ENCODE measurements around the gene SYPL2.
A peak's percentile ranks its signal among the peaks of the same experiment; 100 is the strongest.

SYPL2 gene

DNA sequence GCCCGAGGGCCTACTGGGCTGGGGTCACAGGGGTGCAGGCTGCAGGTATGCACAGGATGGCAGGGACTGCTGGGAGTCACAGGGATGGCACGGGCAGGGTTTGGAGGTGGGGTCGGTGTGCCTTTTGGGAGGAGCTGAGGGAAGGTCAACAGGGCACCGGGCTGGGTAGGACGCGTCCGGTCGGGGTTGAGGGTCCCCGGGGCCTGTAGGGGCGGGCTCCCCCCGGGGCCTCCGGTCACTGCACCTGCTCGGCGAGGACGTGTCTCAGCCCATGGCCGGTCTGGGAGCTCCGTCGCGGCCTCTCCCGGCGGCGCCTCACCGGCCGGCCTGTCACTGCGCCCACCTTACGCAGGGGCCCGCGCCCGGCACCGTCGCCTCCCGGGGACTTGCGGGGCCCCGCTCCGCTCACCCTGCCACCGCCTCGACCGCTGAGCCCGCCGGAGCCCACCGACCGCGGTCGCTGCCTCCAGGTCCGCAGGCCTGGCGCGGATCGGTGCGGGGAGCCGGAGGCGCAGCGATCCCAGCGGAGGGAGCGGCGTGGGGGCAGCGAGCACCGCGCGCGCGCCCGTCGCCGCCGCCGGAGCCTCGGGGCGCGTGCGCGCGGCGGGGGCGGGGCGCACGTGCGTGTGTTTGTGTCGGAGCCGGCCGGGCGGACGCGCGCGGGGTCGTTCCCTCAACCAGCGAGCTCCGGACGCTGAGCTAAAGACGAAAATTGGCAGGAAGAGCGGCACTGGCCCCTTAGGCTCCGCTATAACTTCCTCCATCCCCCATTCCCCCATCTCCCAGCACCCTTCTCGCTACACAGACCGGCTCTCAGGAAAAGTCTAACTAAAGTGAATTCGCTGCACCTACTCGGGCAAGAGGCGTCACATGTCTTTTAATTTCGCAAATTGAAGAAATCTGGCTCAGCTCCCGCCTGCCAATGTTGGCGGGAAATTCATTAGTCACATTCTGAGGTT is 43.1 kb downstream of the SYPL2 start, which contains the start of gene AMIGO1:
Gene AMIGO1, minus strand, starts transcription at position 552 of the 959 bp plus-strand sequence. CDS start 815 bp downstream, outside the sequence.
- no peaks in the 10 kb centered on the region for H3K79me2 ChIP-seq (ENCODE audit: insufficient read depth, low read length)
- ATAC-seq (ENCODE audit: insufficient read depth, low read depth) (peak; percentile 56), DNase-seq (peak; percentile 46)
- H3K9me3 ChIP-seq (ENCODE audit: insufficient read depth, low read length, severe bottlenecking) = no peaks in the 10 kb centered on the region
- peak within 1 kb of the TSS; percentile 71 for H2AFZ ChIP-seq (ENCODE audit: low read depth, low read length)
- peaks cover 9% of the 10 kb centered on the region; the same call in 1 of the 2 replicates for H3K4me1 ChIP-seq (ENCODE audit: insufficient read depth, low read length)
- H3K4me2 ChIP-seq (ENCODE audit: insufficient read depth, low read length) = peak within 1 kb of the TSS; percentile 68
- H3K36me3 ChIP-seq (ENCODE audit: insufficient read depth, low read length) = no peaks in the 10 kb centered on the region
- peak within 1 kb of the TSS in 1 of 2 experiments; percentile 53; a peak in 2 of 4 replicates for H3K4me3 ChIP-seq (ENCODE audit: low read depth in 1 of 2, low read length in 2 of 2)
- TF ChIP-seq, protein P1, sequence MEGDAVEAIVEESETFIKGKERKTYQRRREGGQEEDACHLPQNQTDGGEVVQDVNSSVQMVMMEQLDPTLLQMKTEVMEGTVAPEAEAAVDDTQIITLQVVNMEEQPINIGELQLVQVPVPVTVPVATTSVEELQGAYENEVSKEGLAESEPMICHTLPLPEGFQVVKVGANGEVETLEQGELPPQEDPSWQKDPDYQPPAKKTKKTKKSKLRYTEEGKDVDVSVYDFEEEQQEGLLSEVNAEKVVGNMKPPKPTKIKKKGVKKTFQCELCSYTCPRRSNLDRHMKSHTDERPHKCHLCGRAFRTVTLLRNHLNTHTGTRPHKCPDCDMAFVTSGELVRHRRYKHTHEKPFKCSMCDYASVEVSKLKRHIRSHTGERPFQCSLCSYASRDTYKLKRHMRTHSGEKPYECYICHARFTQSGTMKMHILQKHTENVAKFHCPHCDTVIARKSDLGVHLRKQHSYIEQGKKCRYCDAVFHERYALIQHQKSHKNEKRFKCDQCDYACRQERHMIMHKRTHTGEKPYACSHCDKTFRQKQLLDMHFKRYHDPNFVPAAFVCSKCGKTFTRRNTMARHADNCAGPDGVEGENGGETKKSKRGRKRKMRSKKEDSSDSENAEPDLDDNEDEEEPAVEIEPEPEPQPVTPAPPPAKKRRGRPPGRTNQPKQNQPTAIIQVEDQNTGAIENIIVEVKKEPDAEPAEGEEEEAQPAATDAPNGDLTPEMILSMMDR (IDR thresholded peaks at IDR 0.05; ENCODE audit: borderline replicate concordance, extremely low read depth, low read length, poor library complexity, severe bottlenecking) = no peak
- no peak for TF ChIP-seq EZH2 (IDR thresholded peaks at IDR 0.05; ENCODE audit: borderline replicate concordance, low read depth, low read length, severe bottlenecking)
- H3K27ac ChIP-seq (ENCODE audit: low read length) = no peak within 1 kb of the TSS
- no peaks in the 10 kb centered on the region for H4K20me1 ChIP-seq (ENCODE audit: insufficient read depth, low read length)
- peaks cover 12% of the 10 kb centered on the region for H3K27me3 ChIP-seq (ENCODE audit: insufficient read depth, low read length, poor library complexity)
- H3K9ac ChIP-seq (ENCODE audit: low read depth, low read length) = 0 out of 2 replicates have a peak within 1 kb of the TSS, but pooled peaks have one; percentile 21

DNA sequence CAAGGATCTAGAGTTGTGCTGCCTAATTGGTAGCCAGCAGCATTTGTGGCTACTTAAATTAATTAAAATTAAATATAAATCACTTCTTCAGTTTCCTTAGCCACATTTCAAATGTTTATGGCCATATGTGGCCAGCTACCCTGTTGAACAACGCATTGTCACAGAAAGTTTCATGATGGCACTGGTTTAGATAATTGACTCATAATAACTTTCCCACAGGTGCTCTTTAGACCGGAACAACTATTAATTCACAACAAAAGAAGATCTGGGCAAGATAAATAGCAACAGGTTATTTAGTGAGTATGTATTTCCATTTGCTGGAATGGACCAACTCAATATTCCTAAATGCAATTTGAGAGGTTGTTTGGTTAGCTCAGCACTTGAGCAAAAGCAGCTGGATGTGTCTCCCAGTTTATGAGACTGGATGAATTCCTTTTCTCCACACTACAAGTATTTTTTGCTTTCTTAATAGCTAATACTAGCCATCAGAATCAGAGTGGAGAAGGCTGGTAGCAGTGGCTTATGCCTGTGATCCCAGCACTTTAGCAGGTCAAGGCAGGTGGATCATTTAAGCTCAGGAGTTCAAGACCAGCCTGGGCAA is 46.9 kb downstream of the SYPL2 start:
- Histone ChIP-seq H4K20me1 (ENCODE audit: insufficient read depth, low read length) (no peaks in the 10 kb centered on the region), H3K4me2 (ENCODE audit: insufficient read depth, low read length) (no peak overlapping the region), H3K27ac (ENCODE audit: low read length) (no peak overlapping the region), H3K36me3 (ENCODE audit: insufficient read depth, low read length) (no peaks in the 10 kb centered on the region), H3K4me3 (ENCODE audit: low read depth in 1 of 2, low read length in 2 of 2) (no peak overlapping the region), H2AFZ (ENCODE audit: low read depth, low read length) (no peak overlapping the region), H3K4me1 (ENCODE audit: insufficient read depth, low read length) (peaks cover 9% of the 10 kb centered on the region; the same call in 1 of the 2 replicates), H3K9ac (ENCODE audit: low read depth, low read length) (no peak overlapping the region), H3K27me3 (ENCODE audit: insufficient read depth, low read length, poor library complexity) (peaks cover 12% of the 10 kb centered on the region), H3K9me3 (ENCODE audit: insufficient read depth, low read length, severe bottlenecking) (no peaks in the 10 kb centered on the region), H3K79me2 (ENCODE audit: insufficient read depth, low read length) (no peaks in the 10 kb centered on the region)
- TF ChIP-seq, protein P1 (IDR thresholded peaks at IDR 0.05; ENCODE audit: borderline replicate concordance, extremely low read depth, low read length, poor library complexity, severe bottlenecking) = no peak
- no peak for TF ChIP-seq EZH2 (IDR thresholded peaks at IDR 0.05; ENCODE audit: borderline replicate concordance, low read depth, low read length, severe bottlenecking)
- ATAC-seq (ENCODE audit: insufficient read depth, low read depth) = no peak
- no peak for DNase-seq

DNA sequence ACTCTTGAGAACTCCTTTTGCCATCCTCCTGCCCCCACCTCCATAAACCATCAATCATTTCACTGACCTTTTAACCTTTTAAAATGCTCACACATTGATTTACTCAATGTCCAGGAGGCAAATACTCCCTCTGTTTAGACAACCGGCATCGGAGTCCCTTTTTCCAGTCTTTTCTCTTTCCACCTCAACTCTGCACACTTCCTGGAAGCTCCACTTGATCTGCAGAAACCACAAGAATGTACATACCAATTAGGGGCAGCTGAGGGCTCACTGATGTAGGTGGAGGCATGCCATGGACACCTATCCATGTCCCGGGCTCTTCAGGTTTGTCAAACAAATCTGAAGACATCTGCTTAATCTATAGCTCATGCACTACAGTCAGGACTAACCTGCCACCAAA is 48.5 kb downstream of the SYPL2 start:
- no peak for ATAC-seq (ENCODE audit: insufficient read depth, low read depth)
- Histone ChIP-seq H3K27ac (ENCODE audit: low read length) (no peak overlapping the region), H3K4me1 (ENCODE audit: insufficient read depth, low read length) (peaks cover 3% of the 10 kb centered on the region; the same call in 1 of the 2 replicates), H3K79me2 (ENCODE audit: insufficient read depth, low read length) (no peaks in the 10 kb centered on the region), H3K9me3 (ENCODE audit: insufficient read depth, low read length, severe bottlenecking) (no peaks in the 10 kb centered on the region), H2AFZ (ENCODE audit: low read depth, low read length) (no peak overlapping the region), H4K20me1 (ENCODE audit: insufficient read depth, low read length) (no peaks in the 10 kb centered on the region), H3K27me3 (ENCODE audit: insufficient read depth, low read length, poor library complexity) (peaks cover 9% of the 10 kb centered on the region), H3K4me3 (ENCODE audit: low read depth in 1 of 2, low read length in 2 of 2) (no peak overlapping the region), H3K4me2 (ENCODE audit: insufficient read depth, low read length) (no peak overlapping the region), H3K9ac (ENCODE audit: low read depth, low read length) (no peak overlapping the region), H3K36me3 (ENCODE audit: insufficient read depth, low read length) (no peaks in the 10 kb centered on the region)
- TF ChIP-seq EZH2 (IDR thresholded peaks at IDR 0.05; ENCODE audit: borderline replicate concordance, low read depth, low read length, severe bottlenecking) = no peak
- TF ChIP-seq, protein P1 (IDR thresholded peaks at IDR 0.05; ENCODE audit: borderline replicate concordance, extremely low read depth, low read length, poor library complexity, severe bottlenecking) = no peak
- no peak for DNase-seq
